ENCODE results near the gene EFCAB6. TPM values are rescaled to one million over a fixed set of nuclear protein-coding genes. Genes with fewer than 3 reads are reported as not detected.

Gene EFCAB6
- total RNA-seq, 1 experiment from 2014 or later, result 0.21 TPM

DNA sequence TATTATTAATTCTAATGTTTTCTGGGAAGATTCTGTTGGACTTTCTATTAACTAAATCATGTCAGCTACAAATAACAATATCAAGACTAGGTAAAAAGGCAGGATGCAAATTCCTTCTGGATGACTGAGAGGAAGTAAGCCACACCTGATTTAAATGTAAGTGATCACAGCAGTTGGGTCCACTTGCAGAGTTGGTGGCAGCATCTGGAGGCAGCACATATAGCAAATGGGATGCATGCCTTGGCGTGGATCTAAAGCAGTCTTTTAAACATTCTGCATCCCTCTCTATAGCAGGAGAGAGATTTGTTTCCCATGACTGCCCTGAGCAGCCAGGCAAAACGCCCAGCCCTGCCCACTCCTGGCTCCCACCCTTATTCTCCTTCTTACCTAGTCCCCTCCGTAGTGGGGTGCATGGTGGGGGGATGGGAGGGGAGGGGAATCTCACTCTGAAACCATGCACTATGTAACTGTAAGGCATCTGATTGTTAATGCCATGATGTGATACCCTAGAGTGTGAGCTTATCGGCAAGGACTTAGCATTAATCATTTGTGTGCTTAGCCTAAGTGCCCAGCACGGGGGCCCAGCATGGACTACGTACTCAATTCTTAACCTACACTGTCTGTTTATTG is 130.3 kb downstream of the EFCAB6 start:
- ATAC-seq, result no peak
- no peak for DNase-seq (ENCODE audit: low read depth, low spot score)
- H3K9me3 ChIP-seq (ENCODE audit: control insufficient read depth, insufficient read depth, low read depth, low read length), result no peaks in the 10 kb centered on the region
- ChIA-PET CTCF (no interaction called here), POLR2A (no interaction called here)
- TF ChIP-seq TCF7L2 (IDR thresholded peaks at IDR 0.05; ENCODE audit: low read depth, low read length) (no peak), POLR2AphosphoS5 (IDR thresholded peaks at IDR 0.05; ENCODE audit: low read depth, low read length) (no peak), SIN3A (IDR thresholded peaks at IDR 0.05; ENCODE audit: borderline replicate concordance, insufficient read depth, low read depth, low read length) (no peak)
- TF ChIP-seq, protein P1, sequence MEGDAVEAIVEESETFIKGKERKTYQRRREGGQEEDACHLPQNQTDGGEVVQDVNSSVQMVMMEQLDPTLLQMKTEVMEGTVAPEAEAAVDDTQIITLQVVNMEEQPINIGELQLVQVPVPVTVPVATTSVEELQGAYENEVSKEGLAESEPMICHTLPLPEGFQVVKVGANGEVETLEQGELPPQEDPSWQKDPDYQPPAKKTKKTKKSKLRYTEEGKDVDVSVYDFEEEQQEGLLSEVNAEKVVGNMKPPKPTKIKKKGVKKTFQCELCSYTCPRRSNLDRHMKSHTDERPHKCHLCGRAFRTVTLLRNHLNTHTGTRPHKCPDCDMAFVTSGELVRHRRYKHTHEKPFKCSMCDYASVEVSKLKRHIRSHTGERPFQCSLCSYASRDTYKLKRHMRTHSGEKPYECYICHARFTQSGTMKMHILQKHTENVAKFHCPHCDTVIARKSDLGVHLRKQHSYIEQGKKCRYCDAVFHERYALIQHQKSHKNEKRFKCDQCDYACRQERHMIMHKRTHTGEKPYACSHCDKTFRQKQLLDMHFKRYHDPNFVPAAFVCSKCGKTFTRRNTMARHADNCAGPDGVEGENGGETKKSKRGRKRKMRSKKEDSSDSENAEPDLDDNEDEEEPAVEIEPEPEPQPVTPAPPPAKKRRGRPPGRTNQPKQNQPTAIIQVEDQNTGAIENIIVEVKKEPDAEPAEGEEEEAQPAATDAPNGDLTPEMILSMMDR (IDR thresholded peaks at IDR 0.05), result no peak
- TF ChIP-seq, protein P2, sequence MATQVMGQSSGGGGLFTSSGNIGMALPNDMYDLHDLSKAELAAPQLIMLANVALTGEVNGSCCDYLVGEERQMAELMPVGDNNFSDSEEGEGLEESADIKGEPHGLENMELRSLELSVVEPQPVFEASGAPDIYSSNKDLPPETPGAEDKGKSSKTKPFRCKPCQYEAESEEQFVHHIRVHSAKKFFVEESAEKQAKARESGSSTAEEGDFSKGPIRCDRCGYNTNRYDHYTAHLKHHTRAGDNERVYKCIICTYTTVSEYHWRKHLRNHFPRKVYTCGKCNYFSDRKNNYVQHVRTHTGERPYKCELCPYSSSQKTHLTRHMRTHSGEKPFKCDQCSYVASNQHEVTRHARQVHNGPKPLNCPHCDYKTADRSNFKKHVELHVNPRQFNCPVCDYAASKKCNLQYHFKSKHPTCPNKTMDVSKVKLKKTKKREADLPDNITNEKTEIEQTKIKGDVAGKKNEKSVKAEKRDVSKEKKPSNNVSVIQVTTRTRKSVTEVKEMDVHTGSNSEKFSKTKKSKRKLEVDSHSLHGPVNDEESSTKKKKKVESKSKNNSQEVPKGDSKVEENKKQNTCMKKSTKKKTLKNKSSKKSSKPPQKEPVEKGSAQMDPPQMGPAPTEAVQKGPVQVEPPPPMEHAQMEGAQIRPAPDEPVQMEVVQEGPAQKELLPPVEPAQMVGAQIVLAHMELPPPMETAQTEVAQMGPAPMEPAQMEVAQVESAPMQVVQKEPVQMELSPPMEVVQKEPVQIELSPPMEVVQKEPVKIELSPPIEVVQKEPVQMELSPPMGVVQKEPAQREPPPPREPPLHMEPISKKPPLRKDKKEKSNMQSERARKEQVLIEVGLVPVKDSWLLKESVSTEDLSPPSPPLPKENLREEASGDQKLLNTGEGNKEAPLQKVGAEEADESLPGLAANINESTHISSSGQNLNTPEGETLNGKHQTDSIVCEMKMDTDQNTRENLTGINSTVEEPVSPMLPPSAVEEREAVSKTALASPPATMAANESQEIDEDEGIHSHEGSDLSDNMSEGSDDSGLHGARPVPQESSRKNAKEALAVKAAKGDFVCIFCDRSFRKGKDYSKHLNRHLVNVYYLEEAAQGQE (IDR thresholded peaks at IDR 0.05; ENCODE audit: insufficient read depth in 1 of 2, low read depth in 2 of 2, low read length in 1 of 2), result no peak
- intact Hi-C loops (cut with micrococcal nuclease; ENCODE audit: unreplicated experiment) (no loop called here), in situ Hi-C loops (cut with HindIII; ENCODE audit: low pct_unique_long_range_greater_than_20kb, low sequenced_read_pairs) (no loop called here)
- no peaks in the 10 kb centered on the region for H3K4me1 ChIP-seq (ENCODE audit: control insufficient read depth, insufficient read depth, low read length)
- no peak overlapping the region for H3K4me3 ChIP-seq (ENCODE audit: low read depth in 2 of 2, low read length in 2 of 2)
- no TSS peak for BruUV-seq (replicated peaks)
- H3K27ac ChIP-seq (ENCODE audit: low read length), result no peak overlapping the region
- no peaks in the 10 kb centered on the region for H3K36me3 ChIP-seq (ENCODE audit: control insufficient read depth, insufficient read depth, low read length)
- peaks cover 5% of the 10 kb centered on the region; the same call in 1 of the 2 replicates for H3K27me3 ChIP-seq (ENCODE audit: control insufficient read depth, insufficient read depth, low read length)

- in situ Hi-C loops (cut with HindIII; ENCODE audit: low pct_unique_long_range_greater_than_20kb, low sequenced_read_pairs) (no loop called here), intact Hi-C loops (cut with micrococcal nuclease; ENCODE audit: unreplicated experiment) (no loop called here)
- ATAC-seq, result no peak
- POLR2A ChIA-PET, result no interaction called here
- Histone ChIP-seq H3K36me3 (ENCODE audit: control insufficient read depth, insufficient read depth, low read length) (no peaks in the 10 kb centered on the region), H3K4me3 (ENCODE audit: low read depth in 2 of 2, low read length in 2 of 2) (no peak overlapping the region), H3K27me3 (ENCODE audit: control insufficient read depth, insufficient read depth, low read length) (no peaks in the 10 kb centered on the region), H3K4me1 (ENCODE audit: control insufficient read depth, insufficient read depth, low read length) (no peaks in the 10 kb centered on the region), H3K27ac (ENCODE audit: low read length) (no peak overlapping the region), H3K9me3 (ENCODE audit: control insufficient read depth, insufficient read depth, low read depth, low read length) (no peaks in the 10 kb centered on the region)
- no peak for DNase-seq (ENCODE audit: low read depth, low spot score)
- CTCF ChIA-PET, result no interaction called here
- TF ChIP-seq TCF7L2 (IDR thresholded peaks at IDR 0.05; ENCODE audit: low read depth, low read length), result no peak
- TF ChIP-seq, protein P2 (IDR thresholded peaks at IDR 0.05; ENCODE audit: insufficient read depth in 1 of 2, low read depth in 2 of 2, low read length in 1 of 2), result no peak
- no TSS peak for BruUV-seq (replicated peaks)
Measured at GRCh38 chr22:43670513-43670912, 141.6 kb downstream of the EFCAB6 start.
